GM23338 (cell line): ENCODE measurements around the gene METRN. TPM values are rescaled to one million over a fixed set of nuclear protein-coding genes. Genes with fewer than 3 reads are reported as not detected.

Experiments
- ATAC-seq: fragments of 200-7000 bp; cut with Tn5 transposase; 3 replicates; pipeline ENCODE4 v1.9.1; 2020
- DNase-seq: peaks from one replicate; pipeline ENCODE4 v3.0.0-alpha.2; 2015; ENCODE audit warnings: low spot score
- H2AFZ ChIP-seq: fragments of 200-600 bp; sonication (generic); 2 replicates; pipeline ENCODE4 v1.8.0; 2016; ENCODE audit warnings: antibody characterized with exemption, mild to moderate bottlenecking, moderate library complexity
- H3F3A ChIP-seq: fragments of 200-600 bp; sonication (generic); replicated peaks from 2 replicates; pipeline ENCODE4 v1.8.0; 2017; ENCODE audit warnings: antibody characterized with exemption, mixed run types, low read depth
- H3K27ac ChIP-seq: fragments of 200-600 bp; sonication (generic); 2 replicates; pipeline ENCODE4 v1.6.1; 2016; ENCODE audit warnings: low read depth
- H3K27me3 ChIP-seq: fragments of 200-600 bp; sonication (generic); 2 replicates; pipeline ENCODE4 v1.8.0; 2016; ENCODE audit warnings: mild to moderate bottlenecking, mixed run types, moderate library complexity; ENCODE audit not compliant: insufficient read depth
- H3K36me3 ChIP-seq: fragments of 200-600 bp; sonication (generic); 2 replicates; pipeline ENCODE4 v1.8.0; 2016; ENCODE audit warnings: mild to moderate bottlenecking; ENCODE audit not compliant: insufficient read depth
- H3K4me1 ChIP-seq: fragments of 200-600 bp; sonication (generic); 2 replicates; pipeline ENCODE4 v1.8.0; 2016; ENCODE audit warnings: mild to moderate bottlenecking, moderate library complexity; ENCODE audit not compliant: insufficient read depth
- H3K4me2 ChIP-seq: fragments of 200-600 bp; sonication (generic); 2 replicates; pipeline ENCODE4 v1.7.1; 2017; ENCODE audit warnings: mixed run types
- H3K4me3 ChIP-seq: fragments of 200-600 bp; sonication (generic); 2 replicates; pipeline ENCODE4 v1.6.1; 2016; ENCODE audit warnings: mixed run types
- H3K79me2 ChIP-seq: fragments of 200-600 bp; sonication (generic); replicated peaks from 2 replicates; pipeline ENCODE4 v1.8.0; 2017; ENCODE audit warnings: mild to moderate bottlenecking; ENCODE audit not compliant: insufficient read depth
- H3K9me2 ChIP-seq: fragments of 200-600 bp; sonication (generic); 2 replicates; pipeline ENCODE4 v1.8.0; 2017; ENCODE audit not compliant: insufficient read depth
- H4K20me1 ChIP-seq: fragments of 200-600 bp; sonication (generic); replicated peaks from 2 replicates; pipeline ENCODE4 v1.8.0; 2017; ENCODE audit warnings: mild to moderate bottlenecking; ENCODE audit not compliant: insufficient read depth
- H3K27ac Mint-ChIP-seq: 2 replicates; pipeline ENCODE4 v1.8.0; 2020; ENCODE audit warnings: inconsistent platforms, mild to moderate bottlenecking, moderate library complexity, mixed read lengths
- H3K27me3 Mint-ChIP-seq: 3 replicates; pipeline ENCODE4 v1.8.0; 2022; ENCODE audit warnings: low read depth, mild to moderate bottlenecking, moderate library complexity, mixed read lengths, inconsistent platforms; ENCODE audit not compliant: insufficient read depth, poor library complexity
- H3K36me3 Mint-ChIP-seq: 3 replicates; pipeline ENCODE4 v1.8.0; 2021; ENCODE audit warnings: low read depth, mild to moderate bottlenecking, inconsistent platforms, moderate library complexity, mixed read lengths
- H3K4me1 Mint-ChIP-seq: 3 replicates; pipeline ENCODE4 v1.8.0; 2020; ENCODE audit warnings: mild to moderate bottlenecking, inconsistent platforms, mixed read lengths
- H3K4me3 Mint-ChIP-seq: 3 replicates; pipeline ENCODE4 v1.8.0; 2021; ENCODE audit warnings: moderate library complexity, mild to moderate bottlenecking, inconsistent platforms, mixed read lengths
- H3K9me3 Mint-ChIP-seq: 3 replicates; pipeline ENCODE4 v1.8.0; 2020; ENCODE audit warnings: moderate library complexity, mild to moderate bottlenecking, inconsistent platforms, mixed read lengths
- CREB1 ChIP-seq: fragments of 250-450 bp; sonication (Bioruptor Pico); IDR thresholded peaks from 2 replicates; pipeline ENCODE4 v1.5.0; 2020; ENCODE audit warnings: low read depth, mild to moderate bottlenecking, moderate library complexity
- CTCF ChIP-seq, 2 experiments: fragments of 200-600 bp in 1 of 2; sonication (generic) in 1 of 2; conservative IDR thresholded peaks; 2 replicates each; pipeline versions ENCODE4 v1.5.1 to v1.6.1; 2016 to 2017; ENCODE audit warnings: antibody characterized with exemption in 2 of 2, low read depth in 2 of 2, mild to moderate bottlenecking in 2 of 2, moderate library complexity in 1 of 2
- ETS1 ChIP-seq: IDR thresholded peaks from 2 replicates; pipeline ENCODE4 v1.6.1; 2016; ENCODE audit warnings: antibody characterized with exemption
- EZH2 ChIP-seq: fragments of 200-600 bp; sonication (generic); IDR thresholded peaks from one replicate; pipeline ENCODE4 v1.8.0; 2017; ENCODE audit warnings: antibody characterized with exemption, mild to moderate bottlenecking, low read depth; ENCODE audit not compliant: unreplicated experiment
- EZH2phosphoT487 ChIP-seq: fragments of 200-600 bp; sonication (generic); IDR thresholded peaks from one replicate; pipeline ENCODE4 v1.8.1; 2018; ENCODE audit warnings: antibody characterized with exemption; ENCODE audit not compliant: unreplicated experiment
- JUNB ChIP-seq: IDR thresholded peaks from one replicate; pipeline ENCODE4 v1.6.1; 2016; ENCODE audit warnings: antibody characterized with exemption; ENCODE audit not compliant: unreplicated experiment
- NANOG ChIP-seq: IDR thresholded peaks from 2 replicates; pipeline ENCODE4 v1.6.1; 2016; ENCODE audit warnings: antibody characterized with exemption, borderline replicate concordance
- POLR2AphosphoS5 ChIP-seq: IDR thresholded peaks from 2 replicates; pipeline ENCODE4 v1.6.1; 2016; ENCODE audit warnings: antibody characterized with exemption, low read depth
- REST ChIP-seq: IDR thresholded peaks from one replicate; pipeline ENCODE4 v1.6.1; 2018; ENCODE audit warnings: antibody characterized with exemption; ENCODE audit not compliant: unreplicated experiment
- STAT1 ChIP-seq: IDR thresholded peaks from one replicate; pipeline ENCODE4 v1.6.1; 2016; ENCODE audit warnings: antibody characterized with exemption; ENCODE audit not compliant: unreplicated experiment
- ZNF114 ChIP-seq: fragments of 250-450 bp; sonication (Bioruptor Pico); IDR thresholded peaks from 2 replicates; pipeline ENCODE4 v1.5.0; 2020; ENCODE audit warnings: mild to moderate bottlenecking, moderate library complexity
- ZNF331 ChIP-seq: fragments of 250-450 bp; sonication (Bioruptor Pico); IDR thresholded peaks from 2 replicates; pipeline ENCODE4 v1.5.0; 2020; ENCODE audit warnings: low read depth, mild to moderate bottlenecking, moderate library complexity
- ZNF462 ChIP-seq: fragments of 250-450 bp; sonication (Bioruptor Pico); IDR thresholded peaks from 2 replicates; pipeline ENCODE4 v1.5.0; 2020; ENCODE audit warnings: mild to moderate bottlenecking, moderate library complexity
- polyA plus RNA-seq: library from polyadenylated mRNA; unstranded; fragments of >200 nt; fragmentation: Nextera tagmentation; extraction: Ambion mirVana; gene quantifications from 2 replicates; pipeline ENCODE4 v1.2.1, GENCODE V29; 2016
- total RNA-seq: library from RNA; depleted of rRNA; stranded (reverse); fragments of >200 nt; shearing (Covaris generic); gene quantifications from 2 replicates; pipeline ENCODE4 v1.2.3, GENCODE V29; 2014

Gene METRN
- total and polyA plus RNA-seq, 2 experiments from 2014 or later: 18.7 to 33.0 TPM

GRCh38 chr16:749010-749409 is 34.1 kb downstream of the METRN start:
- H3K4me1 ChIP-seq: peaks cover 5% of the 10 kb centered on the region
- H3K4me2 ChIP-seq: no peak overlapping the region
- H3K9me2 ChIP-seq: no peaks in the 10 kb centered on the region
- H3K36me3 Mint-ChIP-seq: no peaks in the 10 kb centered on the region
- no peaks in the 10 kb centered on the region for H3K79me2 ChIP-seq
- no peak overlapping the region for H3K4me3 Mint-ChIP-seq
- TF ChIP-seq POLR2AphosphoS5 (no peak), EZH2 (no peak), ZNF114 (no peak), ZNF331 (CRISPR knock-in tag) (no peak), JUNB (no peak), CTCF (conservative IDR thresholded peaks at IDR 0.05; ENCODE audit: low read depth in 2 of 2) (no peak), ZNF462 (CRISPR knock-in tag) (no peak), NANOG (no peak), REST (no peak), CREB1 (no peak), EZH2phosphoT487 (no peak), ETS1 (no peak), STAT1 (no peak)
- H3F3A ChIP-seq: 0 out of 2 replicates have a peak, but pooled peaks cover 5% of the 10 kb centered on the region
- no peak overlapping the region for H3K27ac Mint-ChIP-seq
- DNase-seq: no peak
- no peaks in the 10 kb centered on the region; the same call in 2 of the 3 replicates for H3K9me3 Mint-ChIP-seq
- H3K36me3 ChIP-seq: no peaks in the 10 kb centered on the region
- H2AFZ ChIP-seq: no peak overlapping the region
- H3K27ac ChIP-seq: no peak overlapping the region
- no peak for ATAC-seq
- H3K27me3 Mint-ChIP-seq: peaks cover 16% of the 10 kb centered on the region
- H3K4me3 ChIP-seq: no peak overlapping the region
- no peaks in the 10 kb centered on the region for H3K27me3 ChIP-seq
- H4K20me1 ChIP-seq: no peaks in the 10 kb centered on the region
- H3K4me1 Mint-ChIP-seq: peaks cover 21% of the 10 kb centered on the region
